H1 (cell line): ENCODE measurements around the gene TCF7L2. TPM values are rescaled to one million over a fixed set of nuclear protein-coding genes. Genes with fewer than 3 reads are reported as not detected.
"Not testable (repeated sequence)": the region's sequence is repeated elsewhere in the genome, so short reads cannot be mapped to it uniquely, and the experiment has no call there.

ENCODE experiments used
- CTCF ChIA-PET: fragments of 300-600 bp; sonication (Branson Sonifier 250); formaldehyde crosslinking; loops from one replicate; lab custom pipeline; 2021; ENCODE audit not compliant: partially characterized antibody; lab: Charles Lee
- POLR2A ChIA-PET: fragments of 300-600 bp; sonication (Branson Sonifier 250); formaldehyde crosslinking; loops from one replicate; lab custom pipeline; 2021; ENCODE audit warnings: inconsistent platforms; ENCODE audit not compliant: partially characterized antibody; lab: Charles Lee
- DNase-seq, 2 experiments: peaks; one replicate each; pipeline versions ENCODE4 v3.0.0 to v3.0.0-alpha.2; 2010 to 2022; ENCODE audit warnings: low spot score in 2 of 2, low read depth in 1 of 2, mixed read lengths in 1 of 2
- FAIRE-seq: peaks from 2 replicates; lab custom pipeline; 2011; peaks lifted over from hg19 to GRCh38; lab: Jason Lieb, UNC
- H2AFZ ChIP-seq: 2 replicates; pipeline ENCODE4 v1.8.1; 2012; ENCODE audit warnings: low read length, inconsistent platforms
- H2AK5ac ChIP-seq: 2 replicates; pipeline ENCODE4 v1.6.1; 2013; ENCODE audit warnings: low read depth, low read length
- H2BK120ac ChIP-seq: replicated peaks from 2 replicates; pipeline ENCODE3; 2013; ENCODE audit warnings: low read depth, low read length, inconsistent platforms
- H2BK12ac ChIP-seq: 2 replicates; pipeline ENCODE4 v1.6.1; 2013; ENCODE audit warnings: low read depth, low read length
- H2BK15ac ChIP-seq: 2 replicates; pipeline ENCODE4 v1.6.1; 2013; ENCODE audit warnings: low read length
- H2BK20ac ChIP-seq: 2 replicates; pipeline ENCODE4 v1.6.1; 2013; ENCODE audit warnings: low read length
- H2BK5ac ChIP-seq: 2 replicates; pipeline ENCODE4 v1.6.1; 2013; ENCODE audit warnings: low read depth, low read length
- H3K14ac ChIP-seq: 2 replicates; pipeline ENCODE4 v1.6.1; 2013; ENCODE audit warnings: inconsistent platforms; ENCODE audit not compliant: insufficient read length
- H3K18ac ChIP-seq: 2 replicates; pipeline ENCODE4 v1.6.1; 2013; ENCODE audit warnings: low read length; ENCODE audit errors: extremely low read depth
- H3K23ac ChIP-seq: 2 replicates; pipeline ENCODE4 v1.6.1; 2013; ENCODE audit warnings: inconsistent platforms; ENCODE audit not compliant: insufficient read length
- H3K23me2 ChIP-seq: 2 replicates; pipeline ENCODE4 v1.6.1; 2013; ENCODE audit warnings: low read depth, low read length
- H3K27ac ChIP-seq: 2 replicates; pipeline ENCODE4 v1.6.1; 2011; ENCODE audit warnings: low read depth, low read length, inconsistent platforms
- H3K27me3 ChIP-seq, 4 experiments: replicated peaks in 1 of 4; 1 replicate in 1 of 4; 2 replicates in 3 of 4; pipeline versions ENCODE4 v1.6.1 to v1.8.1; 2011 to 2013; ENCODE audit warnings: low read length in 3 of 4, mild to moderate bottlenecking in 3 of 4, inconsistent platforms in 2 of 4, mixed read lengths in 2 of 4, moderate library complexity in 1 of 4; ENCODE audit not compliant: control insufficient read depth in 3 of 4, insufficient read depth in 3 of 4; ENCODE audit errors: extremely low read depth in 1 of 4
- H3K36me3 ChIP-seq, 4 experiments: 2 replicates each; pipeline versions ENCODE4 v1.6.1 to v1.8.1; 2011 to 2013; ENCODE audit warnings: mild to moderate bottlenecking in 4 of 4, low read length in 3 of 4, moderate library complexity in 2 of 4, control low read depth in 1 of 4, inconsistent platforms in 1 of 4; ENCODE audit not compliant: insufficient read depth in 4 of 4, control insufficient read depth in 2 of 4
- H3K4ac ChIP-seq: replicated peaks from 2 replicates; pipeline ENCODE3; 2013; ENCODE audit warnings: low read length, low read depth, mixed read lengths, inconsistent platforms; ENCODE audit not compliant: insufficient read length
- H3K4me1 ChIP-seq, 4 experiments: replicated peaks in 1 of 4; 1 replicate in 1 of 4; 2 replicates in 3 of 4; pipeline versions ENCODE4 v1.6.1 to v1.8.1; 2011 to 2013; ENCODE audit warnings: low read length in 3 of 4, inconsistent platforms in 2 of 4, mixed read lengths in 1 of 4; ENCODE audit not compliant: insufficient read depth in 4 of 4, control insufficient read depth in 3 of 4
- H3K4me2 ChIP-seq, 2 experiments: 2 replicates each; pipeline versions ENCODE4 v1.6.1 to v1.8.1; 2011 to 2013; ENCODE audit warnings: low read depth in 2 of 2, low read length in 2 of 2, control low read depth in 1 of 2, inconsistent platforms in 1 of 2, mild to moderate bottlenecking in 1 of 2; ENCODE audit not compliant: insufficient read depth in 1 of 2
- H3K4me3 ChIP-seq, 4 experiments: fragments of 200-600, 300-600 bp in 1 of 4; sonication (generic), shearing (Covaris generic), sonication (Bioruptor Twin) in 1 of 4; 2 replicates each; pipeline versions ENCODE4 v1.5.1 to v1.8.1; 2011 to 2016; ENCODE audit warnings: low read length in 4 of 4, low read depth in 3 of 4, control low read depth in 2 of 4, inconsistent platforms in 2 of 4, mild to moderate bottlenecking in 2 of 4, mixed read lengths in 1 of 4, moderate library complexity in 1 of 4; ENCODE audit not compliant: insufficient read depth in 2 of 4; ENCODE audit errors: extremely low read depth in 1 of 4
- H3K56ac ChIP-seq: replicated peaks from 2 replicates; pipeline ENCODE3; 2013; ENCODE audit warnings: low read depth, mild to moderate bottlenecking, mixed read lengths, low read length, inconsistent platforms; ENCODE audit not compliant: insufficient read length
- H3K79me1 ChIP-seq: 2 replicates; pipeline ENCODE4 v1.6.1; 2013; ENCODE audit warnings: low read depth, low read length, control low read depth
- H3K79me2 ChIP-seq, 2 experiments: 2 replicates each; pipeline versions ENCODE4 v1.6.1 to v1.8.1; 2012 to 2013; ENCODE audit warnings: low read length in 2 of 2, mild to moderate bottlenecking in 2 of 2, inconsistent platforms in 1 of 2; ENCODE audit not compliant: insufficient read depth in 2 of 2, control insufficient read depth in 1 of 2
- H3K9ac ChIP-seq, 4 experiments: replicated peaks in 1 of 4; 1 replicate in 1 of 4; 2 replicates in 3 of 4; pipeline versions ENCODE4 v1.6.1 to v1.8.1; 2011 to 2013; ENCODE audit warnings: low read depth in 3 of 4, low read length in 3 of 4, control low read depth in 2 of 4, mild to moderate bottlenecking in 2 of 4, moderate library complexity in 2 of 4, inconsistent platforms in 1 of 4; ENCODE audit errors: extremely low read depth in 1 of 4
- H3K9me3 ChIP-seq, 2 experiments: 2 replicates each; pipeline versions ENCODE4 v1.6.1 to v1.8.1; 2012 to 2013; ENCODE audit warnings: mild to moderate bottlenecking in 2 of 2, moderate library complexity in 2 of 2, control low read depth in 1 of 2, inconsistent platforms in 1 of 2, low read depth in 1 of 2, low read length in 1 of 2, mixed read lengths in 1 of 2; ENCODE audit not compliant: insufficient read depth in 2 of 2
- H4K20me1 ChIP-seq, 2 experiments: replicated peaks in 1 of 2; 2 replicates each; pipeline versions ENCODE3 to v1.8.1; 2011 to 2013; ENCODE audit warnings: inconsistent platforms in 2 of 2, low read length in 2 of 2, mild to moderate bottlenecking in 1 of 2; ENCODE audit not compliant: insufficient read depth in 2 of 2, control insufficient read depth in 1 of 2
- H4K5ac ChIP-seq: 2 replicates; pipeline ENCODE4 v1.6.1; 2013; ENCODE audit warnings: low read length, low read depth, mixed read lengths, inconsistent platforms; ENCODE audit not compliant: insufficient read length
- H4K8ac ChIP-seq: 2 replicates; pipeline ENCODE4 v1.8.0; 2013; ENCODE audit warnings: mild to moderate bottlenecking, moderate library complexity, low read length, inconsistent platforms; ENCODE audit not compliant: insufficient read depth; ENCODE audit errors: extremely low read depth
- H4K91ac ChIP-seq: replicated peaks from 2 replicates; pipeline ENCODE3; 2013; ENCODE audit warnings: low read length, mixed read lengths, inconsistent platforms; ENCODE audit not compliant: insufficient read length
- RXRA ChIP-seq: IDR thresholded peaks from 2 replicates; pipeline ENCODE4 v1.6.1; 2011; ENCODE audit warnings: low read depth, mild to moderate bottlenecking, low read length, moderate library complexity; ENCODE audit not compliant: insufficient read depth
- TCF12 ChIP-seq: IDR thresholded peaks from 2 replicates; pipeline ENCODE4 v1.6.1; 2011; ENCODE audit warnings: low read depth, mild to moderate bottlenecking, low read length
- WGBS, 2 experiments: shearing (Covaris generic) in 1 of 2; methylation state at CpG; one replicate each; pipeline versions ENCODE4 v1.1.6 to v1.1.7; 2013 to 2015; ENCODE audit warnings: low lambda C conversion rate in 2 of 2, mixed read lengths in 2 of 2, inconsistent platforms in 1 of 2, low coverage in 1 of 2, missing lambda C conversion rate in 1 of 2; ENCODE audit not compliant: insufficient replicate concordance in 2 of 2, insufficient coverage in 1 of 2, insufficient read length in 1 of 2; ENCODE audit errors: extremely low coverage in 1 of 2, missing lambda C conversion rate in 1 of 2; 5-methylcytosine and 5-hydroxymethylcytosine counted together
- polyA plus RNA-seq, 7 experiments: library from polyadenylated mRNA; depleted of rRNA in 3 of 7; stranded (reverse) in 5 of 7; unstranded in 2 of 7; fragments of >200 nt in 5 of 7; fragments of 200-250 nt in 2 of 7; gene quantifications; 1 replicate in 5 of 7; 2 replicates in 1 of 7; 4 replicates in 1 of 7; pipeline versions ENCODE4 v1.2.1 to v1.2.3, GENCODE V29; 2011 to 2013; ENCODE audit warnings: missing spikeins in 2 of 7, mixed read lengths in 2 of 7
- total RNA-seq: library from RNA; stranded (reverse); fragmentation: NEBNext Ultra II Directional; extraction: Animal tissue kit (Norgen Biotek cat#: 25700); gene quantifications from 2 replicates; pipeline ENCODE4 v1.2.1, GENCODE V29; 2021

The TCF7L2 gene
- total and polyA plus RNA-seq, 2 of the 8 experiments (the other 6 are each of a cell fraction or from before 2014, with no cell fraction given): 33.9 to 67.3 TPM

DNA sequence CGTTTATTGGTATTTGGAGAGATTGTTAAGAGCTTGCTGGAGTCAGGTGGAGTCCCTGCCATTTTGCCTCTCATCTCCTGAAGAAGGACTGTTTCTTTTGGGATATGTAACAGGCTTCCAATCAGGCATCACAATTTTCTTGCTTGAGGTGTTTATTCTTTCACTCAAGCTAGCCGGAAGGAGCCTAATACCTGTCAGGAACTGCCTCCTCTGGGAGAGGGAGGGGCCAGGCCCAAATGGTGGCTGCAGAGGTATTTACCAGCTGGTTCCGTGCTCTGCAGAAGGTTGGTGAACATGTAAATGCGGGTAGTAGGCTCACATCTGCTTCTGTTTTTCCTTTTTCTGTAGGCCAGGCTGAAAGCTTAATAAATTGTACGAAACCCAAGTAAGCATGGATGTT, 114.0 kb downstream of the TCF7L2 start (continued):
- TF ChIP-seq RXRA (no peak), TCF12 (no peak)

DNA sequence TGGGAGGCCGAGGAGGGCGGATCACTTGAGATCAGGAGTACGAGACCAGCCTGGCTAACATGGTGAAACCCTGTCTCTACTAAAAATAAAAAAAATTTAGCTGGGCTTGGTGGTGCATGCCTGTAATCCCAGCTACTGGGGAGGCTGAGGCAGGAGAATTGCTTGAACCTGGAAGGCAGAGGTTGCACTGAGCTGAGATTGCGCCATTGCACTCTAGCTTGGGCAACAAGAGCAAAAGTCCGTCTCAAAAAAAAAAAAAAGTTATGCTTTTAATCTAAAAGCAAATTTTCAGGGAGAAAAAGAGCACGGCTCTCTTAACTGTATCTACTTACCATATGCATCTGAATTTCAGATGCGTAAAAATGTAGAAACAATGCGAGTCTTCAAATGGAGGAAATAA, 116.1 kb downstream of the TCF7L2 start:
- not testable (repeated sequence) for H4K8ac ChIP-seq, H3K27ac ChIP-seq, H2BK5ac ChIP-seq, H3K4ac ChIP-seq, H3K18ac ChIP-seq, H2BK20ac ChIP-seq, H3K56ac ChIP-seq, H3K14ac ChIP-seq, H3K9me3 ChIP-seq, H4K91ac ChIP-seq, H2BK12ac ChIP-seq, H3K4me3 ChIP-seq, H3K9ac ChIP-seq, H2AFZ ChIP-seq, DNase-seq, H3K4me2 ChIP-seq, FAIRE-seq, H3K27me3 ChIP-seq, H3K36me3 ChIP-seq, H3K23me2 ChIP-seq, H3K23ac ChIP-seq, H2AK5ac ChIP-seq, H4K5ac ChIP-seq, H2BK120ac ChIP-seq, H2BK15ac ChIP-seq
- Histone ChIP-seq H4K20me1 (peaks cover 15 to 23% of the 10 kb centered on the region in 2 experiments), H3K4me1 (peaks cover 4 to 28% (median 15%) of the 10 kb centered on the region in 4 experiments; a peak in 5 of 7 replicates), H3K79me1 (peaks cover 25% of the 10 kb centered on the region), H3K79me2 (peaks cover 9 to 97% of the 10 kb centered on the region in 2 experiments; a peak in 3 of 4 replicates)
- CTCF ChIA-PET: interaction anchor here (0.6 to 1.3 kb wide), 10 partner anchors 8 to 495 kb away, joined by 3 to 4 read pairs (median 3); no protein-coding TSS in a partner anchor
- POLR2A ChIA-PET: interaction anchor here (1.3 kb wide), 1 partner anchor 7 kb away, joined by 5 read pairs; no protein-coding TSS in a partner anchor
- 91% methylated on average over 8 of the region's 8 CpGs; no CpG with 5 or more reads in 1 of the 2 experiments for WGBS, 2 experiments
